ENCODE data around the gene GPR158.

Gene GPR158

DNA sequence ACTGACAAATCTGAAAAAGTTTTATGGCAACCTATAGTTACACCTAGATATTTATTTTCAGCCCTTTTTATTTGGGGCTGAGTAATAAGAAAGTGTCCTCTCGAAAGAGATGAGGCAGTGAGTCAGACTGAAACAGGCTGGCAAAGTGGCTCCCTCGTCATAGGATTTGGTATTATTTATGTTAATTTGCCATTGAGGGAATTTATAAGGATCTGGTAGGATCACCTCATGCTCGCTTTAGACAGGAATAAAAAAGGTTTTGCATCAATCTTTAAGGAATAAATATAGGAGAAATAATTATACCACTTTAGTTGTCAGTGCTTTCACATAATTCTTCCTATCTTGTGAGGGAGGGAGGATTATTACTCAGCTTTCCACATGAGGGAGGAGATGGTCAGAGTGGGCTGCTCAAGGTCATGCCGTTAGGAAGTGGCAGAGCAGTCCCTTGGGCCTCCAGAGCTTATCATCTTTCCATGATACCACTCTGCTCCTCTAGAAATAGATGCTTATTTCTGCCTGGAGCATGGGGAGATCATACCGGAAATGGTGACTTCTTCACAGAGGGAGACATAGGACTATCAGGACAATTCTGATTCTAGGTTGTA is 356.8 kb downstream of the GPR158 start:
- Mint-ChIP-seq H3K27me3 (no peaks in the 10 kb centered on the region), H3K36me3 (ENCODE audit: low read depth) (no peaks in the 10 kb centered on the region), H3K9me3 (no peaks in the 10 kb centered on the region), H3K4me1 (ENCODE audit: low read depth) (no peaks in the 10 kb centered on the region), H3K4me3 (no peak overlapping the region), H3K27ac (no peak overlapping the region)
- intact Hi-C loops (cut with micrococcal nuclease), result no loop called here

DNA sequence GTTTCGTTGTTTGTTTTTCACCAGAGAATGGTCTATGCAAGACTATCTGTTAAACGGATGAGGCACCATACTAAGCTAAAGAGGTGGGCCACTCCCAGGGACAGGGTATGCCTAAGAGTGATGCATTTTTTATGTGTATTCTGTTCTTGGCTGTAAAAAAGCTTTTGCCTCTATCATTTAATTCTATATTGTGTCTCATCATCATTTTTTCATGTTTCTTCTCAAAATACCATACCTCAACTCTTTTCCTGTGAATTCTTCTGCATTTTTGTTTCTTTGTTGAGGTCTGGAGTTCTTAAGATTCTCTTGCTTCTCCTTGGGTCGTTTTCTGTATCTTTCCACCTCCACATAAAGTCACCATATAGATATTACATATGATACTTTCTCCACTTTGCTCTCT is 357.4 kb downstream of the GPR158 start:
- intact Hi-C loops (cut with micrococcal nuclease), result no loop called here
- no peak overlapping the region for H3K27ac Mint-ChIP-seq
- no peak overlapping the region for H3K4me3 Mint-ChIP-seq
- no peaks in the 10 kb centered on the region for H3K27me3 Mint-ChIP-seq
- H3K9me3 Mint-ChIP-seq, result no peaks in the 10 kb centered on the region
- no peaks in the 10 kb centered on the region for H3K36me3 Mint-ChIP-seq (ENCODE audit: low read depth)
- no peaks in the 10 kb centered on the region for H3K4me1 Mint-ChIP-seq (ENCODE audit: low read depth)

GRCh38 chr10:25536027-25536426 is 361.2 kb downstream of the GPR158 start:
- Mint-ChIP-seq H3K4me1 (ENCODE audit: low read depth) (no peaks in the 10 kb centered on the region), H3K27ac (no peak overlapping the region), H3K36me3 (ENCODE audit: low read depth) (no peaks in the 10 kb centered on the region), H3K27me3 (no peaks in the 10 kb centered on the region), H3K4me3 (no peak overlapping the region), H3K9me3 (no peaks in the 10 kb centered on the region)
- intact Hi-C loops (cut with micrococcal nuclease), result no loop called here

GRCh38 chr10:25547382-25547781 is 372.6 kb downstream of the GPR158 start:
- no peaks in the 10 kb centered on the region for H3K36me3 Mint-ChIP-seq (ENCODE audit: low read depth)
- no peak overlapping the region for H3K27ac Mint-ChIP-seq
- no peaks in the 10 kb centered on the region for H3K27me3 Mint-ChIP-seq
- no peaks in the 10 kb centered on the region for H3K9me3 Mint-ChIP-seq
- no peak overlapping the region for H3K4me3 Mint-ChIP-seq
- no peaks in the 10 kb centered on the region for H3K4me1 Mint-ChIP-seq (ENCODE audit: low read depth)
- intact Hi-C loops (cut with micrococcal nuclease), result no loop called here

DNA sequence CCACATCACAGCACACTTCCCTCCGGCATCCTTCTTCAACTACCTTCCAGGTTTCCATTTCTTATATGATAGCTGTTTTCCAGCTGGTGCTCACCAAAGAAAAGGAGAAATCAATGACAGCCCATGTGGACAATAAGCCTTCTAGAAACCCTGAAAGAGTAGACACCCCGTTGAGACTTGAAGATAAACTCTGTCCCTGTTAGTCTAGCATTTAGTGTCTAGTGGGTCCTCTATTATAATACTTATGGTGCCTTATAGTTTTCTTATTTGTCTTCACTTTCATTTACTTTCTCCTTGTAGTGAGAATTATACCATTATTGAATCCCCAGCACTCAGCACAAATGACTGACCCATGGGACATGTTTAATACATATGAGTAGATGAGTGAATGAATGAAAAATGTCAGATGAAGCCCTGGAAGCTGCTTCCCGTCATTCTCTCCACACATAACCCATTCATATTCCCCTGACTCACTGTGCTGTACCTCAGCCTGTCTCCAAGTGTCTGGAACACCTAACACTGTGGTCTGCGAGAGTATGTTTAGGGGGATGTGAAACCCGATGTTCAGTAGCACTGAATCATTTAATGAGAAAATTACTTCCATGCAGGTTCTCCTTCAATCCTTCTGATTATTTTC is 377.6 kb downstream of the GPR158 start:
- intact Hi-C loops (cut with micrococcal nuclease), result no loop called here
- H3K36me3 Mint-ChIP-seq (ENCODE audit: low read depth), result no peaks in the 10 kb centered on the region
- no peaks in the 10 kb centered on the region for H3K4me1 Mint-ChIP-seq (ENCODE audit: low read depth)
- no peaks in the 10 kb centered on the region for H3K9me3 Mint-ChIP-seq
- no peaks in the 10 kb centered on the region for H3K27me3 Mint-ChIP-seq
- no peak overlapping the region for H3K4me3 Mint-ChIP-seq
- no peak overlapping the region for H3K27ac Mint-ChIP-seq

GRCh38 chr10:25555865-25556264 is 381.1 kb downstream of the GPR158 start:
- intact Hi-C loops (cut with micrococcal nuclease), result no loop called here
- Mint-ChIP-seq H3K4me3 (no peak overlapping the region), H3K27me3 (no peaks in the 10 kb centered on the region), H3K9me3 (no peaks in the 10 kb centered on the region), H3K27ac (no peak overlapping the region), H3K36me3 (ENCODE audit: low read depth) (no peaks in the 10 kb centered on the region), H3K4me1 (ENCODE audit: low read depth) (no peaks in the 10 kb centered on the region)

GRCh38 chr10:25556457-25556856 is 381.7 kb downstream of the GPR158 start:
- intact Hi-C loops (cut with micrococcal nuclease), result no loop called here
- H3K27ac Mint-ChIP-seq, result no peak overlapping the region
- H3K36me3 Mint-ChIP-seq (ENCODE audit: low read depth), result no peaks in the 10 kb centered on the region
- no peak overlapping the region for H3K4me3 Mint-ChIP-seq
- H3K9me3 Mint-ChIP-seq, result no peaks in the 10 kb centered on the region
- H3K27me3 Mint-ChIP-seq, result no peaks in the 10 kb centered on the region
- H3K4me1 Mint-ChIP-seq (ENCODE audit: low read depth), result no peaks in the 10 kb centered on the region

DNA sequence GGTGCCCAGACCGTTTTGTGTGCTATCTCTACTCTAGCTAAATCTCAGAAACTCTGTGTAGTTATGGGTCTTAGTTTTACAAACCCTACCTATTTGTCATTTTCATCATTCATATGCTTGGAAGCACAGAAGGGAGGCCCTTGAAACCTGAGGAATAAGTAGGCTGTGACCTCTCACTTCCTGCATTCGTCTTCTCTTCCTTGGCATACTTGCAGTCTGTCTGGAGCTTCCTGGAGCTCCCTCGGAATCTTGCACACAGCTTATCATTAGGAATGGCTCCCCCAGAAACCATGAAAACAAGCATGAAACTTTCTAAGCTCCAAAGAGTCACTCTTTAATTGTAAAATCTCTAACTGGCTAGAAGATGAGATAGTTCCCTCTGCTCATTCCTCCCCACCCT is 382.3 kb downstream of the GPR158 start:
- H3K27me3 Mint-ChIP-seq, result no peaks in the 10 kb centered on the region
- no peaks in the 10 kb centered on the region for H3K36me3 Mint-ChIP-seq (ENCODE audit: low read depth)
- no peak overlapping the region for H3K27ac Mint-ChIP-seq
- H3K4me1 Mint-ChIP-seq (ENCODE audit: low read depth), result no peaks in the 10 kb centered on the region
- no peaks in the 10 kb centered on the region for H3K9me3 Mint-ChIP-seq
- no peak overlapping the region for H3K4me3 Mint-ChIP-seq
- intact Hi-C loops (cut with micrococcal nuclease), result no loop called here

DNA sequence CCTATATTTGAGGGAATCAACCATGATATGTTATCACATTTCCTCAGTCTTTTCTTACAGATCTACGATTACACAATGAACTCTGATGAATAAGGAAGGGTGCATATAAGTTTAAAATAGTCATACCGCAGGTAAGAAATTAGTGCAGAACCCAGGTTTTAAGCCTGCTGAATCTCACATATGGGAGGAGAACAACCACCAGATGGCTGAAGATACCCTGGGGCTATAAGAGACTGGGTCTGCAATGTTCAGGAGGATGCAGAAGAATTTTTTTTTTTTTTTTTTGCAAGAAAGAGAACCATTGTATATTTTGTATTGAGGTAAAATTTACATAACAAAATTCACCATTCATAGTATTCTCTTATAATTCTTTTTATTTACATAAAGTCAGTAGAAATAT is 387.0 kb downstream of the GPR158 start:
- Mint-ChIP-seq H3K27ac (no peak overlapping the region), H3K27me3 (no peaks in the 10 kb centered on the region), H3K4me1 (ENCODE audit: low read depth) (no peaks in the 10 kb centered on the region), H3K9me3 (peaks cover 13% of the 10 kb centered on the region), H3K4me3 (no peak overlapping the region), H3K36me3 (ENCODE audit: low read depth) (no peaks in the 10 kb centered on the region)
- intact Hi-C loops (cut with micrococcal nuclease), result no loop called here

DNA sequence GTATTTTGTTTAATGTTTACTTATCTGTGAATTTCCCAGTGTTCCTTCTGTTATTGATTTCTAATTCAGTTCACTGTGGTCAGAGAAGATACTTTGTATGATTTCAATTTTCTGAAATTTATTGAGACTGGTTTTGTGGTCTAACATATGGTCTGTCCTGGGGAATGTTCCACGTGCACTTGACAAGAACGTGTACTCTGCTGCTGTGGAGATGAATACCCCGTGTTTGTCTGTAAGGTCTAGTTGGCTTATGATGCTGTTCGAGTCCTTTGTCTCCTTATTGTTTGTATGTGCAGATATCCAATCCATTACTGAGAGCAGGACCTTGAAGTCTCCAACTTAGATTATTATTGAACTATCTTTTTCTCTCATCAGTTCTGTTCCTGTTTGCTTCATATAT is 387.7 kb downstream of the GPR158 start:
- intact Hi-C loops (cut with micrococcal nuclease), result no loop called here
- Mint-ChIP-seq H3K4me3 (no peak overlapping the region), H3K36me3 (ENCODE audit: low read depth) (no peaks in the 10 kb centered on the region), H3K9me3 (peaks cover 13% of the 10 kb centered on the region), H3K27ac (no peak overlapping the region), H3K4me1 (ENCODE audit: low read depth) (no peaks in the 10 kb centered on the region), H3K27me3 (no peaks in the 10 kb centered on the region)

GRCh38 chr10:25564351-25564750 is 389.6 kb downstream of the GPR158 start:
- H3K4me3 Mint-ChIP-seq, result no peak overlapping the region
- intact Hi-C loops (cut with micrococcal nuclease), result no loop called here
- no peaks in the 10 kb centered on the region for H3K4me1 Mint-ChIP-seq (ENCODE audit: low read depth)
- H3K27me3 Mint-ChIP-seq, result no peaks in the 10 kb centered on the region
- no peaks in the 10 kb centered on the region for H3K36me3 Mint-ChIP-seq (ENCODE audit: low read depth)
- no peak overlapping the region for H3K27ac Mint-ChIP-seq
- peaks cover 23% of the 10 kb centered on the region for H3K9me3 Mint-ChIP-seq

GRCh38 chr10:25565570-25565969 is 390.8 kb downstream of the GPR158 start:
- Mint-ChIP-seq H3K27ac (no peak overlapping the region), H3K4me1 (ENCODE audit: low read depth) (no peaks in the 10 kb centered on the region), H3K27me3 (no peaks in the 10 kb centered on the region), H3K4me3 (no peak overlapping the region), H3K9me3 (peaks cover 23% of the 10 kb centered on the region), H3K36me3 (ENCODE audit: low read depth) (no peaks in the 10 kb centered on the region)
- intact Hi-C loops (cut with micrococcal nuclease), result no loop called here

- Mint-ChIP-seq H3K9me3 (peaks cover 4% of the 10 kb centered on the region), H3K4me1 (ENCODE audit: low read depth) (no peaks in the 10 kb centered on the region), H3K4me3 (no peak overlapping the region), H3K36me3 (ENCODE audit: low read depth) (no peaks in the 10 kb centered on the region), H3K27me3 (no peaks in the 10 kb centered on the region), H3K27ac (no peak overlapping the region)
- intact Hi-C loops (cut with micrococcal nuclease), result no loop called here
These were observed 398.5 kb downstream of the GPR158 start for GRCh38 chr10:25573316-25573715.

- H3K27ac Mint-ChIP-seq, result no peak overlapping the region
- H3K9me3 Mint-ChIP-seq, result no peaks in the 10 kb centered on the region
- intact Hi-C loops (cut with micrococcal nuclease), result no loop called here
- no peaks in the 10 kb centered on the region for H3K36me3 Mint-ChIP-seq (ENCODE audit: low read depth)
- no peaks in the 10 kb centered on the region for H3K27me3 Mint-ChIP-seq
- H3K4me3 Mint-ChIP-seq, result no peak overlapping the region
- H3K4me1 Mint-ChIP-seq (ENCODE audit: low read depth), result no peaks in the 10 kb centered on the region
These were observed 400.5 kb downstream of the GPR158 start for GRCh38 chr10:25575343-25575742.

- intact Hi-C loops (cut with micrococcal nuclease), result no loop called here
- Mint-ChIP-seq H3K36me3 (ENCODE audit: low read depth) (no peaks in the 10 kb centered on the region), H3K27me3 (no peaks in the 10 kb centered on the region), H3K4me3 (no peak overlapping the region), H3K9me3 (peaks cover 8% of the 10 kb centered on the region), H3K27ac (no peak overlapping the region), H3K4me1 (ENCODE audit: low read depth) (no peaks in the 10 kb centered on the region)
These were observed 403.3 kb downstream of the GPR158 start for GRCh38 chr10:25578061-25578460.
